Gastroesophageal sphincter (tissue), 4 donors: ENCODE results near the gene MMP24. TPM values are rescaled to one million over a fixed set of nuclear protein-coding genes. Genes with fewer than 3 reads are reported as not detected.
"Not testable (repeated sequence)": the region's sequence is repeated elsewhere in the genome, so short reads cannot be mapped to it uniquely, and the experiment has no call there.

ENCODE experiments used
- ATAC-seq: fragments of 150-250 bp; one replicate; pipeline ENCODE4 v1.9.1; 2016; ENCODE audit warnings: mild to moderate bottlenecking, moderate library complexity
- H3K27ac ChIP-seq, 4 donors: fragments of 200-600 bp; sonication (generic) in 3 of 4; 1 replicate in 3 of 4; 2 replicates in 1 of 4; pipeline ENCODE4 v1.5.1; 2016 to 2019
- H3K27me3 ChIP-seq: fragments of 200-600 bp; sonication (generic); one replicate; pipeline ENCODE4 v1.5.1; 2019
- H3K36me3 ChIP-seq, 2 donors: fragments of 200-600 bp; sonication (generic); one replicate each; pipeline ENCODE4 v1.5.1; 2019; ENCODE audit warnings: control low read depth in 1 of 2
- H3K4me1 ChIP-seq, 3 donors: fragments of 200-600 bp; sonication (generic); 1 replicate in 2 of 3; 2 replicates in 1 of 3; pipeline ENCODE4 v1.5.1; 2016 to 2019; ENCODE audit warnings: control low read depth in 2 of 3
- H3K4me3 ChIP-seq, 2 donors: fragments of 200-600 bp; sonication (generic); one replicate each; pipeline ENCODE4 v1.5.1; 2019; ENCODE audit warnings: mild to moderate bottlenecking in 1 of 2, moderate library complexity in 1 of 2
- H3K9me3 ChIP-seq, 3 donors: fragments of 200-600 bp; sonication (generic); one replicate each; pipeline ENCODE4 v1.5.1; 2017 to 2019; ENCODE audit warnings: control low read depth in 2 of 3
- EP300 ChIP-seq: sonication (generic); formaldehyde crosslinking; IDR thresholded peaks from one replicate; pipeline ENCODE4 v1.6.1; 2017; ENCODE audit warnings: antibody characterized with exemption, mild to moderate bottlenecking
- POLR2A ChIP-seq, 2 donors: fragments of 450-650 bp; IDR thresholded peaks; one replicate each; pipeline ENCODE4 v1.6.1; 2017; ENCODE audit warnings: antibody characterized with exemption in 2 of 2, mild to moderate bottlenecking in 2 of 2, moderate library complexity in 1 of 2
- POLR2AphosphoS5 ChIP-seq: sonication (generic); formaldehyde crosslinking; IDR thresholded peaks from one replicate; pipeline ENCODE4 v1.6.1; 2017; ENCODE audit warnings: antibody characterized with exemption
- WGBS, 2 donors: methylation state at CpG; one replicate each; pipeline ENCODE4 v1.1.5; 2018; ENCODE audit warnings: low coverage in 1 of 2; 5-methylcytosine and 5-hydroxymethylcytosine counted together
- total RNA-seq, 4 donors: library from RNA; depleted of rRNA; stranded (reverse); fragments of >200 nt; gene quantifications; one replicate each; pipeline ENCODE4 v1.1.0, GENCODE V29; 2016
- TF ChIP-seq, protein P1 (sequence below), 4 experiments: fragments of 200-600 bp in 2 of 4; fragments of 450-650 bp in 2 of 4; sonication (generic) in 1 of 4; IDR thresholded peaks; one replicate each; pipeline ENCODE4 v1.5.1; 2017 to 2019; ENCODE audit warnings: antibody characterized with exemption in 4 of 4, mild to moderate bottlenecking in 2 of 4, moderate library complexity in 2 of 4

The MMP24 gene
- total RNA-seq, 4 donors from 2014 or later = 0.47 to 3.4 (median 1.8) TPM

DNA sequence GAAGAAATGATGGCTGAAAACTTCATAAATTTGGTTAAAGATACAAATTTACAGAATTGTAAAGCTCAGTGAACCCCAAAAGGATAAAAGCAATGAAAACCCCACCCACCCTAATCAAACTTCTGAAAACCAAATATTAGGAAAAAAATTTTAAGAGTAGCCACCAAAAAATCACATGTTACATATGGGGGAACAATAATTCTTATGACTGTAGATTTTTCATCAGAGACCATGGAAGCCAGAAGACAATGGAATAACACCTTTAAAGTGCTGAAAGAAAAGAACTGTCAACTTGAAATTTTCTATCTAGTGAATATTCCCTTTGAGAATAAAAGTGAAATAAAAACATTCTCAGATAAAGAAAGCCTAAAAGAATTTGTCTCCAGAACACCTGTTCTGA is 30.2 kb upstream of the MMP24 start:
- H3K27me3 ChIP-seq = no peaks in the 10 kb centered on the region
- peaks cover 0 to 2% of the 10 kb centered on the region in 2 donors for H3K36me3 ChIP-seq
- no peak overlapping the region for H3K27ac ChIP-seq
- H3K4me1 ChIP-seq = peaks cover 0 to 9% (median 0%) of the 10 kb centered on the region in 3 donors
- no peak overlapping the region for H3K4me3 ChIP-seq
- TF ChIP-seq POLR2AphosphoS5 = no peak
- peaks cover 0 to 24% (median 0%) of the 10 kb centered on the region in 3 donors for H3K9me3 ChIP-seq
- no peak for ATAC-seq

DNA sequence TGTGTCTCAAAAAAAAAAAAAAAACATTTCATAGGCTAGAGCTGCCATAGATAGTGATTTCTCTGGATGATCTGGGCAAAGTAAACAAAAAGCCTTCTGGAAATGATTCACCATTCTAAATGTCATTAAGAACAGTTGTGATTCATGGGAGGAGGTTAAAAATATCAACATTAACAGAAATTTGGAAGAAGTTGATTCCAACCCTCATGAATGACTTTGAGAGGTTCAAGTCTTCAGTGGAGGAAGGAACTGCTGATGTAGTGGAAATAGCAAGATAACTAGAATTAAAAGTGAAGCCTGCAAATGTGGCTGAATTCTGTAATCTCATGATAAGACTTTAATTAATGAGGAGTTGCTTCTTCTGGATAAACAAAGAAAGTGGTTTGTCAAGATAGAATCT is 26.8 kb upstream of the MMP24 start:
- Histone ChIP-seq H3K4me3 (no peak overlapping the region), H3K4me1 (no peaks in the 10 kb centered on the region), H3K27ac (no peak overlapping the region), H3K36me3 (peaks cover 0 to 4% of the 10 kb centered on the region in 2 donors), H3K27me3 (no peaks in the 10 kb centered on the region), H3K9me3 (peaks cover 0 to 32% (median 0%) of the 10 kb centered on the region in 3 donors)
- ATAC-seq = no peak
- no peak for TF ChIP-seq EP300
- TF ChIP-seq POLR2A (IDR thresholded peaks at IDR 0.05) = no peak
- TF ChIP-seq POLR2AphosphoS5 = no peak
- TF ChIP-seq, protein P1, sequence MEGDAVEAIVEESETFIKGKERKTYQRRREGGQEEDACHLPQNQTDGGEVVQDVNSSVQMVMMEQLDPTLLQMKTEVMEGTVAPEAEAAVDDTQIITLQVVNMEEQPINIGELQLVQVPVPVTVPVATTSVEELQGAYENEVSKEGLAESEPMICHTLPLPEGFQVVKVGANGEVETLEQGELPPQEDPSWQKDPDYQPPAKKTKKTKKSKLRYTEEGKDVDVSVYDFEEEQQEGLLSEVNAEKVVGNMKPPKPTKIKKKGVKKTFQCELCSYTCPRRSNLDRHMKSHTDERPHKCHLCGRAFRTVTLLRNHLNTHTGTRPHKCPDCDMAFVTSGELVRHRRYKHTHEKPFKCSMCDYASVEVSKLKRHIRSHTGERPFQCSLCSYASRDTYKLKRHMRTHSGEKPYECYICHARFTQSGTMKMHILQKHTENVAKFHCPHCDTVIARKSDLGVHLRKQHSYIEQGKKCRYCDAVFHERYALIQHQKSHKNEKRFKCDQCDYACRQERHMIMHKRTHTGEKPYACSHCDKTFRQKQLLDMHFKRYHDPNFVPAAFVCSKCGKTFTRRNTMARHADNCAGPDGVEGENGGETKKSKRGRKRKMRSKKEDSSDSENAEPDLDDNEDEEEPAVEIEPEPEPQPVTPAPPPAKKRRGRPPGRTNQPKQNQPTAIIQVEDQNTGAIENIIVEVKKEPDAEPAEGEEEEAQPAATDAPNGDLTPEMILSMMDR (IDR thresholded peaks at IDR 0.05) = no peak

DNA sequence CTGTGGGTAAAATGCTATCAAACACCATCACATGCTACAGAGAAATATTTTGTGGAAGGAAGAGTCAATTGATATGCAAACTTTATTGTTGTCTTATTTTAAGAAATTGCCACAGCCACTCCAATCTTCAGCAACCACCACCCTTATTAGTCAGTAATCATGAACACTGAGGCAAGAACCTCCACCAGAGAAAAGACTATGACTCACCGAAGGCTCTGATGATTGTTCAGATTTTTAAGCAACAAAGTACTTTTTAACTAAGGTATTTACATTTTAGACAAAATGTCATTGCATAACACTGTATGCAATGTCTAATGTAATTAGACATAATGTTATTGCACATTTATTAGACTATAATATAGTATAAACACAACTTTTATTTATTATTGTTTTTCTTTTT is 26.2 kb upstream of the MMP24 start:
- 50 to 86% methylated on average over 1 of the region's 1 CpG for WGBS, 2 donors
- no peaks in the 10 kb centered on the region for H3K4me1 ChIP-seq
- peaks cover 0 to 32% (median 0%) of the 10 kb centered on the region in 3 donors for H3K9me3 ChIP-seq
- H3K27me3 ChIP-seq = no peaks in the 10 kb centered on the region
- no peak for ATAC-seq
- H3K27ac ChIP-seq = no peak overlapping the region
- H3K4me3 ChIP-seq = no peak overlapping the region
- TF ChIP-seq, protein P1 (IDR thresholded peaks at IDR 0.05) = no peak
- TF ChIP-seq POLR2A (IDR thresholded peaks at IDR 0.05) (no peak), EP300 (no peak), POLR2AphosphoS5 (no peak)
- H3K36me3 ChIP-seq = peaks cover 0 to 4% of the 10 kb centered on the region in 2 donors

DNA sequence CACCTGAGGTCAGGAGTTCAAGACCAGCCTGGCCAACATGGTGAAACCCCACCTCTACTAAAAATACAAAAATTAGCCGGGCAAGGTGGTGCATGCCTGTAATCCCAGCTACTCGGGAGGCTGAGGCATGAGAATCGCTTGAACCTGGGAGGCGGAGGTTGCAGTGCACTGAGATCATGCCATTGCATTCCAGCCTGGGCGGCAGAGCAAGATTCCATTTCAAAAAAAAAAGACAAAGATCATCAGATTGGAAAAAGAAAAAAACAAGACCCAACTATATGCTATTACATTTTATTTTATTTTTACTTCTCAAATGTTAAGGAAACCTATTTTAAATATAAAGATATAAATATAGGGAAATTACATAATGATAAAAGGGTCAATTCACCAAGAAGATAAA is 25.0 kb upstream of the MMP24 start:
- H3K4me1 ChIP-seq, H3K27me3 ChIP-seq, H3K36me3 ChIP-seq, H3K4me3 ChIP-seq, ATAC-seq, H3K27ac ChIP-seq: not testable (repeated sequence)
- peaks cover 0 to 27% (median 0%) of the 10 kb centered on the region in 3 donors for H3K9me3 ChIP-seq
- 91% methylated on average over 3 of the region's 5 CpGs; no CpG with 5 or more reads in 1 of the 2 donors for WGBS, 2 donors

DNA sequence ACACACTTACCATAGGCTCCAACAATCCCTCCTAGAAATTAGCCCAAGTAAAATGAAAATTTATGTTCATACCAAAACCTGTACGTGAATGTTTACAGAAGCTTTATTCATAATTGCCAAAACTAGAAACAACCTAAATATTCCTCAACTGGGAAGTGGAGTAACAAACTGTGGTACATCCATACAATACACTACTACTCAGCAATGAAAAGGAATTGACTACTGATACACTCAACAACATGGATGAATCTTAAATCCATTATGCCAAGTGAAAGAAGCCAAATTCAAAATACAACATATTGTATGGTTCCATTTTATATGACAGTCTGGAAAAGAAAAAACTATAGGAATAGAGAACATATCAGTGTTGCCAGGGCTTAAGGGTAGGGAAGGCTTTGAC is 19.7 kb upstream of the MMP24 start:
- Histone ChIP-seq H3K27me3 (no peaks in the 10 kb centered on the region), H3K9me3 (peaks cover 0 to 8% (median 0%) of the 10 kb centered on the region in 3 donors), H3K4me3 (no peak overlapping the region), H3K4me1 (peaks cover 0 to 16% (median 3%) of the 10 kb centered on the region in 3 donors), H3K36me3 (peaks cover 0 to 12% of the 10 kb centered on the region in 2 donors), H3K27ac (no peak overlapping the region)
- ATAC-seq = no peak
- 64 to 100% methylated on average over 1 of the region's 1 CpG for WGBS, 2 donors
- no peak for TF ChIP-seq POLR2AphosphoS5
- TF ChIP-seq, protein P1 (IDR thresholded peaks at IDR 0.05) = no peak
- no peak for TF ChIP-seq EP300
- no peak for TF ChIP-seq POLR2A (IDR thresholded peaks at IDR 0.05)

DNA sequence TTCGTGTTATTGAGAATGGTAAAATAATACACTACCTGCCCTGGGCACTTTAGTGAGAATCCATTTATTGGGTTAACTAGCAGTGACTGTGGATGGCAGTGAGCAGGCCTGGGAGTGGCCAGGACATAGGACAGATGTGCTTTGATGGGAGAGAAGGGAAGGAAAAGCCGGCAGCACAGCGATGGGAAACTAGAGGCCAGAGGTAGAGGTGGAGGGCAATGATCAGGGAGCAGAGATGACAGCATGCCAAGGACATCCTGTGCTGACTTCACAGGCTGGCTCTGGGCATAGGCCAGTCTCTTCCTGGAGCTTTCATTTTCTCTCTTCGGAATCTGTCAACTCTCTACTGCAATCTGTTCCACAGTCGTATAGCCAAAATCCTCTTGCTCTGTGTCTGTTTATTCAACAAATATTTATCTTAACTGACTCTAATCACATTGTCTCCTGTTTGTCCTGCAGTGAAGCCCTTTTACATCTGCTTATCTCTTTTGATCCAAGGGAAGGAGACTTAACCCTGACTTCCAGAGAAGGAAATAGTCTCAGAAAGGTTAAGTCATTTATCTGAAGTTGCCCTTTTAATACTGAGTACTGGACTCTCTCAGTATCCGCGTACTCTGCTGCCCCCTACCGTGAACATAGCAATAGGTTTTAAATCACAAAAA is 18.4 kb upstream of the MMP24 start:
- H3K4me1 ChIP-seq = peaks cover 0 to 16% (median 3%) of the 10 kb centered on the region in 3 donors
- ATAC-seq = peak; percentile 92
- H3K9me3 ChIP-seq = peaks cover 0 to 8% (median 0%) of the 10 kb centered on the region in 3 donors
- peak overlapping the region in 1 of 2 donors; percentile 18 for H3K4me3 ChIP-seq
- WGBS, 2 donors = 4 to 6% methylated on average over 6 to 7 of the region's 8 CpGs
- TF ChIP-seq EP300 (no peak), POLR2A (IDR thresholded peaks at IDR 0.05) (no peak), POLR2AphosphoS5 (peak; percentile 70)
- TF ChIP-seq, protein P1 (IDR thresholded peaks at IDR 0.05) = peak; percentile 69 to 87 (median 80)
- peaks cover 0 to 23% of the 10 kb centered on the region in 2 donors for H3K36me3 ChIP-seq
- H3K27ac ChIP-seq = peak overlapping the region; percentile 77 to 84 (median 80)
- H3K27me3 ChIP-seq = no peaks in the 10 kb centered on the region
